Measurements from ENCODE around the gene SERTAD2.

- TF ChIP-seq, protein P1, sequence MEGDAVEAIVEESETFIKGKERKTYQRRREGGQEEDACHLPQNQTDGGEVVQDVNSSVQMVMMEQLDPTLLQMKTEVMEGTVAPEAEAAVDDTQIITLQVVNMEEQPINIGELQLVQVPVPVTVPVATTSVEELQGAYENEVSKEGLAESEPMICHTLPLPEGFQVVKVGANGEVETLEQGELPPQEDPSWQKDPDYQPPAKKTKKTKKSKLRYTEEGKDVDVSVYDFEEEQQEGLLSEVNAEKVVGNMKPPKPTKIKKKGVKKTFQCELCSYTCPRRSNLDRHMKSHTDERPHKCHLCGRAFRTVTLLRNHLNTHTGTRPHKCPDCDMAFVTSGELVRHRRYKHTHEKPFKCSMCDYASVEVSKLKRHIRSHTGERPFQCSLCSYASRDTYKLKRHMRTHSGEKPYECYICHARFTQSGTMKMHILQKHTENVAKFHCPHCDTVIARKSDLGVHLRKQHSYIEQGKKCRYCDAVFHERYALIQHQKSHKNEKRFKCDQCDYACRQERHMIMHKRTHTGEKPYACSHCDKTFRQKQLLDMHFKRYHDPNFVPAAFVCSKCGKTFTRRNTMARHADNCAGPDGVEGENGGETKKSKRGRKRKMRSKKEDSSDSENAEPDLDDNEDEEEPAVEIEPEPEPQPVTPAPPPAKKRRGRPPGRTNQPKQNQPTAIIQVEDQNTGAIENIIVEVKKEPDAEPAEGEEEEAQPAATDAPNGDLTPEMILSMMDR (conservative IDR thresholded peaks at IDR 0.05; ENCODE audit: low read length) = peak; percentile 37; the same call in 1 of the 2 replicates
- no peak for TF ChIP-seq EZH2phosphoT487 (IDR thresholded peaks at IDR 0.05; ENCODE audit: borderline replicate concordance)
Observed at GRCh38 chr2:64644458-64645382, 9.0 kb downstream of the SERTAD2 start.

Data from Loucy (cell line).